H9 (cell line): Measurements from ENCODE around the gene ZNF281. TPM values are rescaled to one million over a fixed set of nuclear protein-coding genes. Genes with fewer than 3 reads are reported as not detected.

Experiments
- DNase-seq: peaks from one replicate; pipeline ENCODE4 v3.0.0-alpha.2; 2017
- H2AFZ ChIP-seq: one replicate; pipeline ENCODE4 v1.6.1; 2013; ENCODE audit warnings: mild to moderate bottlenecking, low read length, control low read depth, moderate library complexity
- H2AK5ac ChIP-seq: 2 replicates; pipeline ENCODE4 v1.6.1; 2013; ENCODE audit warnings: low read length, control low read depth, mixed read lengths; ENCODE audit not compliant: insufficient read length
- H2BK120ac ChIP-seq: one replicate; pipeline ENCODE4 v1.6.1; 2013; ENCODE audit warnings: low read depth, mild to moderate bottlenecking, low read length, control low read depth, inconsistent platforms; ENCODE audit not compliant: poor library complexity, severe bottlenecking
- H2BK12ac ChIP-seq: 2 replicates; pipeline ENCODE4 v1.6.1; 2013; ENCODE audit warnings: low read length, control low read depth, mixed read lengths, low read depth; ENCODE audit not compliant: insufficient read length
- H2BK15ac ChIP-seq: 2 replicates; pipeline ENCODE4 v1.6.1; 2013; ENCODE audit warnings: low read depth, low read length, control low read depth
- H2BK20ac ChIP-seq: one replicate; pipeline ENCODE4 v1.6.1; 2013; ENCODE audit warnings: low read depth, mild to moderate bottlenecking, low read length, control low read depth, inconsistent platforms; ENCODE audit not compliant: poor library complexity, severe bottlenecking
- H2BK5ac ChIP-seq: 2 replicates; pipeline ENCODE4 v1.6.1; 2013; ENCODE audit warnings: low read length, control low read depth, mixed read lengths; ENCODE audit not compliant: insufficient read length
- H3K14ac ChIP-seq: 2 replicates; pipeline ENCODE4 v1.6.1; 2013; ENCODE audit warnings: low read length, control low read depth; ENCODE audit not compliant: insufficient read depth
- H3K18ac ChIP-seq: 2 replicates; pipeline ENCODE4 v1.6.1; 2013; ENCODE audit warnings: low read depth, mild to moderate bottlenecking, mixed read lengths, low read length, control low read depth; ENCODE audit not compliant: insufficient read length
- H3K23ac ChIP-seq: 2 replicates; pipeline ENCODE4 v1.6.1; 2013; ENCODE audit warnings: low read length, control low read depth, mixed read lengths, low read depth; ENCODE audit not compliant: insufficient read length
- H3K23me2 ChIP-seq: 2 replicates; pipeline ENCODE4 v1.6.1; 2013; ENCODE audit warnings: low read depth, mild to moderate bottlenecking, mixed read lengths, low read length, control low read depth; ENCODE audit not compliant: insufficient read length, poor library complexity, severe bottlenecking
- H3K27ac ChIP-seq: 2 replicates; pipeline ENCODE4 v1.5.1; 2013; ENCODE audit warnings: low read length, control low read depth, mixed read lengths, low read depth; ENCODE audit not compliant: insufficient read length
- H3K27me3 ChIP-seq: 2 replicates; pipeline ENCODE4 v1.6.1; 2013; ENCODE audit warnings: low read length, control low read depth, inconsistent platforms; ENCODE audit not compliant: insufficient read depth
- H3K4ac ChIP-seq: 2 replicates; pipeline ENCODE4 v1.6.1; 2013; ENCODE audit warnings: low read depth, mild to moderate bottlenecking, control low read depth, inconsistent platforms, low read length, moderate library complexity
- H3K4me1 ChIP-seq: 2 replicates; pipeline ENCODE4 v1.6.1; 2013; ENCODE audit warnings: low read length, control low read depth, inconsistent platforms; ENCODE audit not compliant: insufficient read depth
- H3K4me2 ChIP-seq: 2 replicates; pipeline ENCODE4 v1.6.1; 2013; ENCODE audit warnings: low read length, control low read depth, mixed read lengths; ENCODE audit not compliant: insufficient read length, insufficient read depth
- H3K56ac ChIP-seq: 2 replicates; pipeline ENCODE4 v1.6.1; 2013; ENCODE audit warnings: low read depth, mild to moderate bottlenecking, mixed read lengths, low read length, control low read depth; ENCODE audit not compliant: insufficient read length
- H3K79me1 ChIP-seq: 2 replicates; pipeline ENCODE4 v1.6.1; 2013; ENCODE audit warnings: low read depth, mild to moderate bottlenecking, moderate library complexity, low read length, control low read depth, inconsistent platforms; ENCODE audit not compliant: insufficient read depth, poor library complexity, severe bottlenecking
- H3K79me2 ChIP-seq: 2 replicates; pipeline ENCODE4 v1.6.1; 2013; ENCODE audit warnings: low read length, control low read depth, inconsistent platforms; ENCODE audit not compliant: insufficient read depth
- H3K9ac ChIP-seq: 2 replicates; pipeline ENCODE4 v1.6.1; 2013; ENCODE audit warnings: low read length, control low read depth, mixed read lengths; ENCODE audit not compliant: insufficient read length; ENCODE audit errors: extremely low read depth
- H3K9me3 ChIP-seq: one replicate; pipeline ENCODE4 v1.6.1; 2013; ENCODE audit warnings: low read depth, low read length, inconsistent platforms; ENCODE audit not compliant: control insufficient read depth
- H3T11ph ChIP-seq: one replicate; pipeline ENCODE4 v1.6.1; 2013; ENCODE audit warnings: mild to moderate bottlenecking, low read length, control low read depth, inconsistent platforms
- H4K20me1 ChIP-seq: one replicate; pipeline ENCODE4 v1.6.1; 2013; ENCODE audit not compliant: control insufficient read depth, insufficient read length, insufficient read depth
- H4K5ac ChIP-seq: 2 replicates; pipeline ENCODE4 v1.6.1; 2013; ENCODE audit warnings: low read depth, mild to moderate bottlenecking, mixed read lengths, low read length, control low read depth; ENCODE audit not compliant: insufficient read length
- H4K8ac ChIP-seq: replicated peaks from 2 replicates; pipeline ENCODE4 v1.6.1; 2013; ENCODE audit warnings: low read length, control low read depth, mixed read lengths, low read depth; ENCODE audit not compliant: insufficient read length
- H4K91ac ChIP-seq: 2 replicates; pipeline ENCODE4 v1.6.1; 2013; ENCODE audit warnings: low read depth, mild to moderate bottlenecking, moderate library complexity, mixed read lengths, low read length, control low read depth; ENCODE audit not compliant: insufficient read length
- H3K27ac Mint-ChIP-seq, 3 experiments: 2 replicates in 2 of 3; 3 replicates in 1 of 3; pipeline ENCODE4 v1.8.0; 2020 to 2021; ENCODE audit warnings: mixed read lengths in 3 of 3, mild to moderate bottlenecking in 1 of 3, moderate library complexity in 1 of 3
- H3K27me3 Mint-ChIP-seq: 2 replicates; pipeline ENCODE4 v1.8.0; 2021; ENCODE audit warnings: low read depth, mild to moderate bottlenecking, moderate library complexity, mixed read lengths
- H3K36me3 Mint-ChIP-seq, 3 experiments: 2 replicates in 2 of 3; 3 replicates in 1 of 3; pipeline ENCODE4 v1.8.0; 2020 to 2021; ENCODE audit warnings: low read depth in 3 of 3, mixed read lengths in 3 of 3; ENCODE audit not compliant: insufficient read depth in 1 of 3
- H3K4me1 Mint-ChIP-seq, 2 experiments: 2 replicates each; pipeline ENCODE4 v1.8.0; 2020; ENCODE audit warnings: mixed read lengths in 2 of 2
- H3K4me3 Mint-ChIP-seq, 2 experiments: 2 replicates in 1 of 2; 3 replicates in 1 of 2; pipeline ENCODE4 v1.8.0; 2020 to 2021; ENCODE audit warnings: mild to moderate bottlenecking in 2 of 2, mixed read lengths in 2 of 2, moderate library complexity in 1 of 2
- H3K9me3 Mint-ChIP-seq, 2 experiments: 2 replicates in 1 of 2; 3 replicates in 1 of 2; pipeline ENCODE4 v1.8.0; 2020; ENCODE audit warnings: mild to moderate bottlenecking in 2 of 2, mixed read lengths in 2 of 2, moderate library complexity in 1 of 2
- CTCF ChIP-seq: fragments of 200-600 bp; sonication (generic); conservative IDR thresholded peaks from 3 replicates; pipeline ENCODE4 v1.8.0; 2021; ENCODE audit warnings: antibody characterized with exemption, mild to moderate bottlenecking
- WGBS: extraction: QIAGEN DNeasy Blood & Tissue Kit; methylation state at CpG from one replicate; pipeline ENCODE4 v1.1.7; 2013; ENCODE audit warnings: missing lambda C conversion rate, low lambda C conversion rate, mixed read lengths; ENCODE audit not compliant: insufficient read length; ENCODE audit errors: extremely low coverage; 5-methylcytosine and 5-hydroxymethylcytosine counted together
- total RNA-seq: library from RNA; stranded (reverse); gene quantifications from 2 replicates; pipeline ENCODE4 v1.2.1, GENCODE V29; 2021

Gene ZNF281
- total RNA-seq, 1 experiment from 2014 or later: 75.2 TPM

- Histone ChIP-seq H2BK5ac (no peak overlapping the region), H3K79me1 (peaks cover 4% of the 10 kb centered on the region), H3K4me1 (no peaks in the 10 kb centered on the region), H3K23me2 (no peaks in the 10 kb centered on the region), H3T11ph (no peak overlapping the region), H3K27me3 (no peaks in the 10 kb centered on the region), H2BK15ac (no peak overlapping the region), H3K27ac (no peak overlapping the region), H3K14ac (no peak overlapping the region), H4K20me1 (no peaks in the 10 kb centered on the region), H3K4me2 (no peak overlapping the region), H3K18ac (no peak overlapping the region), H3K9me3 (no peaks in the 10 kb centered on the region), H4K5ac (no peak overlapping the region), H4K8ac (no peak overlapping the region), H2BK120ac (no peak overlapping the region), H3K56ac (no peak overlapping the region), H2BK20ac (no peak overlapping the region), H2BK12ac (no peak overlapping the region), H3K4ac (no peak overlapping the region), H2AFZ (no peak overlapping the region), H3K23ac (no peak overlapping the region), H3K79me2 (no peaks in the 10 kb centered on the region), H3K9ac (no peak overlapping the region), H2AK5ac (no peak overlapping the region), H4K91ac (no peak overlapping the region)
- no peak overlapping the region for H3K4me3 Mint-ChIP-seq
- no peaks in the 10 kb centered on the region for H3K27me3 Mint-ChIP-seq
- no peak overlapping the region; a peak in 2 of 7 replicates for H3K27ac Mint-ChIP-seq
- H3K9me3 Mint-ChIP-seq: peaks cover 0 to 3% of the 10 kb centered on the region in 2 experiments; a peak in 2 of 5 replicates
- DNase-seq: no peak
- peaks cover 16 to 30% (median 29%) of the 10 kb centered on the region in 3 experiments for H3K36me3 Mint-ChIP-seq
- no CpG with 5 or more reads among the region's 8 CpGs for WGBS
- TF ChIP-seq CTCF: no peak
- H3K4me1 Mint-ChIP-seq: peaks cover 8 to 11% of the 10 kb centered on the region in 2 experiments
Measured at GRCh38 chr1:200435200-200435780, 25.5 kb upstream of the ZNF281 start.
